ENCODE results near the gene MYDGF.

DNA sequence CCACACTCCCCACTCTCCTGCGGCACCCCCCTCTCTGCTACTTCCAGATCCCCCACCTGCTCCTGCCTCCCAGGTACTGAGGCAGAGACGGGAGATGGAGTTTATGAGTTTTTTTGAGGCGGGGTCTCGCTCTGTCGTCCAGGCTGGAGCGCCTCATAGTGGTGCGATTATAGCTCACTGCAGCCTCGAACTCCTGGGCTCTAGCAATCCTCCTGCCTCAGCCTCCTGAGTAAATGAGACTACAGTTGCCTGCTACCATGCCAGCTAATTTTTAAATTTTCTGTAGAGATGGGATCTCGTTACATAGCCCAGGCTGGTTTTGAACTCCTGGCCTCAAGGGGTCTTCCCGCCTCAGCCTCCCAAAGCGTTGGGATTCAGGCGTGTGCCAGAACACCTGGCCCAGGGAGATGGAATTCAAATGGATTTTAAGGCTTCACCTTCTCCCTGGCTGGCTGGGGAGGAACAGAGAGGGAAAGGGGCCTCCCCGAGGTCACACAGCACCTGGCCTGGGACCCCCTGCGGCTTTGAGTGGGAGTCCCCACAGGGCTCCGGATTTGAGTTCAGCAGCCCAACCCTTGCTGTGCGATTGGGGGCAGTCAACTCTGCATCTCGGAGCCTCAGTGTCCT is 50.4 kb downstream of the MYDGF start:
- TF ChIP-seq, protein P1, sequence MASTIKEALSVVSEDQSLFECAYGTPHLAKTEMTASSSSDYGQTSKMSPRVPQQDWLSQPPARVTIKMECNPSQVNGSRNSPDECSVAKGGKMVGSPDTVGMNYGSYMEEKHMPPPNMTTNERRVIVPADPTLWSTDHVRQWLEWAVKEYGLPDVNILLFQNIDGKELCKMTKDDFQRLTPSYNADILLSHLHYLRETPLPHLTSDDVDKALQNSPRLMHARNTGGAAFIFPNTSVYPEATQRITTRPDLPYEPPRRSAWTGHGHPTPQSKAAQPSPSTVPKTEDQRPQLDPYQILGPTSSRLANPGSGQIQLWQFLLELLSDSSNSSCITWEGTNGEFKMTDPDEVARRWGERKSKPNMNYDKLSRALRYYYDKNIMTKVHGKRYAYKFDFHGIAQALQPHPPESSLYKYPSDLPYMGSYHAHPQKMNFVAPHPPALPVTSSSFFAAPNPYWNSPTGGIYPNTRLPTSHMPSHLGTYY (CRISPR knock-in tag; IDR thresholded peaks at IDR 0.05): no peak
- no peak for TF ChIP-seq ELF4 (CRISPR knock-in tag; IDR thresholded peaks at IDR 0.05; ENCODE audit: low read depth)

Data from WTC11 (cell line).